GM23248 (cell line): ENCODE measurements around the gene PTPN14.

Experiments
- EZH2 ChIP-seq: fragments of 200-600 bp; sonication (generic); IDR thresholded peaks from 2 replicates; pipeline ENCODE4 v1.6.1; 2018; ENCODE audit warnings: antibody characterized with exemption, mild to moderate bottlenecking; ENCODE audit not compliant: insufficient read depth, poor library complexity, severe bottlenecking
- EZH2phosphoT487 ChIP-seq: fragments of 200-600 bp; sonication (generic); IDR thresholded peaks from 2 replicates; pipeline ENCODE4 v1.6.1; 2018; ENCODE audit warnings: antibody characterized with exemption, moderate library complexity, mild to moderate bottlenecking, low read depth; ENCODE audit not compliant: insufficient read depth

- TF ChIP-seq EZH2 (no peak), EZH2phosphoT487 (no peak)
These were observed 15.0 kb upstream of the PTPN14 start for GRCh38 chr1:214566158-214567104.
